Activated T-cell treated with anti-CD3 and anti-CD28 coated beads for 1 hour (primary cell): ENCODE data around the gene IGSF1.

Experiments used
- DNase-seq: peaks from one replicate; pipeline ENCODE4 v3.0.0-alpha.2; 2020; ENCODE audit warnings: low read depth

Gene IGSF1

GRCh38 chrX:131288738-131289511, at the start of gene IGSF1:
IGSF1 (minus strand) TSS chrX:131289306; CDS start chrX:131286674, 2,632 bp downstream.
- no peak for DNase-seq

- no peak for DNase-seq
Observed at GRCh38 chrX:131332331-131332730, 43.2 kb upstream of the IGSF1 start.

- DNase-seq = no peak
Observed at GRCh38 chrX:131331152-131331551, 42.0 kb upstream of the IGSF1 start.

- no peak for DNase-seq
Observed at GRCh38 chrX:131330735-131331134, 41.6 kb upstream of the IGSF1 start.

GRCh38 chrX:131322651-131323050, 33.5 kb upstream of the IGSF1 start:
- DNase-seq = no peak

- no peak for DNase-seq
Observed at GRCh38 chrX:131317326-131317725, 28.2 kb upstream of the IGSF1 start.

GRCh38 chrX:131316260-131316659, 27.2 kb upstream of the IGSF1 start:
- DNase-seq = no peak

GRCh38 chrX:131308980-131309379, 19.9 kb upstream of the IGSF1 start:
- no peak for DNase-seq

GRCh38 chrX:131306601-131307000, 17.5 kb upstream of the IGSF1 start:
- no peak for DNase-seq

- DNase-seq = no peak
Observed at GRCh38 chrX:131305926-131306325, 16.8 kb upstream of the IGSF1 start.

GRCh38 chrX:131302701-131303100, 13.6 kb upstream of the IGSF1 start:
- DNase-seq = no peak

- no peak for DNase-seq
Observed at GRCh38 chrX:131301155-131301554, 12.0 kb upstream of the IGSF1 start.

GRCh38 chrX:131298846-131299245, 9.7 kb upstream of the IGSF1 start:
- no peak for DNase-seq

- DNase-seq = no peak
Observed at GRCh38 chrX:131298036-131298435, 8.9 kb upstream of the IGSF1 start.

- DNase-seq = no peak
Observed at GRCh38 chrX:131289527-131289926, 421 bp upstream of the IGSF1 start.

- no peak for DNase-seq
Observed at GRCh38 chrX:131288188-131288587, 918 bp downstream of the IGSF1 start.

- DNase-seq = no peak
Observed at GRCh38 chrX:131287560-131288179, 1.4 kb downstream of the IGSF1 start.

GRCh38 chrX:131279617-131280016, 9.5 kb downstream of the IGSF1 start:
- no peak for DNase-seq

GRCh38 chrX:131279197-131279596, 9.9 kb downstream of the IGSF1 start:
- DNase-seq = no peak

GRCh38 chrX:131277543-131278136, 11.5 kb downstream of the IGSF1 start:
- DNase-seq = no peak

- no peak for DNase-seq
Observed at GRCh38 chrX:131273011-131273410, 16.1 kb downstream of the IGSF1 start.

- no peak for DNase-seq
Observed at GRCh38 chrX:131271826-131272225, 17.3 kb downstream of the IGSF1 start.

GRCh38 chrX:131271274-131271673, 17.8 kb downstream of the IGSF1 start:
- DNase-seq = no peak
